Stimulated activated CD4-positive, alpha-beta T cell treated with anti-CD3 and anti-CD28 coated beads, Interleukin-1b, Interleukin-23, amount 100 ng/mL, for 48 hours (primary cell): Measurements from ENCODE around the gene ABRAXAS1.
A peak's percentile ranks its signal among the peaks of the same experiment; 100 is the strongest.
"Not testable (repeated sequence)": the region's sequence is repeated elsewhere in the genome, so short reads cannot be mapped to it uniquely, and the experiment has no call there.

Experiments used
- DNase-seq: peaks from one replicate; pipeline ENCODE4 v3.0.0-alpha.2; 2020

The ABRAXAS1 gene

GRCh38 chr4:83484500-83485461, at the start of gene ABRAXAS1:
Gene ABRAXAS1 (minus strand): TSS chr4:83485100. CDS start chr4:83485072, 28 bp downstream.
- DNase-seq: peak; percentile 92

DNA sequence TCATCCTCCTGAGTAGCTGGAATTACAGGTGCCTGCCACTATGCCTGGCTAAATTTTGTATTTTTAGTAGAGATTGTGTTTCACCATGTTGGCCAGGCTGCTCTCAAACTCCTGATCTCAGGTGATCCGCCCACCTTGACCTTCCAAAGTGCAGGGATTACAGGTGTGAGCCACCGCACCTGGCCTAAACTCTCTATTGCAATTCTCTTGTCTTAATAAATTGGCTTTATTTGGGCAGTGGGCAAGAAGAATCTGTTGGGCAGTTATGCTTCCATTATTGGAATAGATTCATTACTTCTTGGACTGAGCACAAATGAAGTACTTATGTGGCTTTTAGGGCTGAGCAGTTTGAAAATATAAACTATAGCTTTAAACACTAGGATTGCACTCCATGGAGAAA, 42.8 kb upstream of the ABRAXAS1 start:
- no peak for DNase-seq

DNA sequence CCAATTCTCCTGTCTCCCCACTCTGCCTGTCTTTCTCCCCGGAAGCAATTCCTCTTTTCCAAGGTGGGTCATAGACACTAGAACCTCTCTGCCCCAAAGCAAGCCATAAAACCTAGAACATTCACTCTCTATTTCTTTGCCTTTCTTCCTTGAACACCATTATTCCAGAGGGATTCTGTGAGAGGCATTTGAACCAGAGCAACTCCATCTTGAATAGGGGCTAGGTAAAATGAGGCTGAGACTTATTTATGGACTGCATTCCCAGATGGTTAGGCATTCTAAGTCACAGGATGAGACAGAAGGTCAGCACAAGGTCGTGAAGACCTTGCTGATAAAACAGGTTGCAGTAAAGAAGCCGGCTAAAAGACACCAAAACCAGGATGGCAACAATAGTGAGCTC, 37.3 kb upstream of the ABRAXAS1 start:
- no peak for DNase-seq

- no peak for DNase-seq
Measured at GRCh38 chr4:83516042-83516772, 31.3 kb upstream of the ABRAXAS1 start.

GRCh38 chr4:83510442-83510841, 25.5 kb upstream of the ABRAXAS1 start:
- DNase-seq: no peak

- peak; percentile 54 for DNase-seq
Measured at GRCh38 chr4:83509156-83509585, 24.3 kb upstream of the ABRAXAS1 start.

- DNase-seq: no peak
Measured at GRCh38 chr4:83504996-83505395, 20.1 kb upstream of the ABRAXAS1 start.

- no peak for DNase-seq
Measured at GRCh38 chr4:83504503-83504902, 19.6 kb upstream of the ABRAXAS1 start.

GRCh38 chr4:83503974-83504373, 19.1 kb upstream of the ABRAXAS1 start:
- no peak for DNase-seq

DNA sequence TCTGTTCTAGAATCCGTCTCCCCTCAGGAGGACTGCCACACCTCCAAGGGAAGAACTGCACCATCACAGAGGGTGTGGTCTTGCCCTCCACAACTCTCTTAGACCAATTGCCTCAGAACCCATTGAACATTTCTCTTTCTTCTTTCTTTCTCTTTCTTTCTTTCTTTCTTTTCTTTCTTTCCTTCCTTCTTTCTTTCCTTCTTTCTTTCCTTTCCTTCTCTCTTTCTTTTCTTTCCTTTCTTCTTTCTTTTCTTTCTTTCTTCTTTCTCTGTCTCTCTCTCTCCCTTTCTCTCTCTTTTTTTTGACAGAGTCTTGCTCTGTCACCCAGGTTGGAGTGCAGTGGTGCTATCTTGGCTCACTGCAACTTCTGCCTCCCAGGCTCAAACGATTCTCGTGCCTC, 16.8 kb upstream of the ABRAXAS1 start:
- not testable (repeated sequence) for DNase-seq

- DNase-seq: no peak
Measured at GRCh38 chr4:83498187-83498586, 13.3 kb upstream of the ABRAXAS1 start.

GRCh38 chr4:83496085-83496917, 11.4 kb upstream of the ABRAXAS1 start:
- not testable (repeated sequence) for DNase-seq

DNA sequence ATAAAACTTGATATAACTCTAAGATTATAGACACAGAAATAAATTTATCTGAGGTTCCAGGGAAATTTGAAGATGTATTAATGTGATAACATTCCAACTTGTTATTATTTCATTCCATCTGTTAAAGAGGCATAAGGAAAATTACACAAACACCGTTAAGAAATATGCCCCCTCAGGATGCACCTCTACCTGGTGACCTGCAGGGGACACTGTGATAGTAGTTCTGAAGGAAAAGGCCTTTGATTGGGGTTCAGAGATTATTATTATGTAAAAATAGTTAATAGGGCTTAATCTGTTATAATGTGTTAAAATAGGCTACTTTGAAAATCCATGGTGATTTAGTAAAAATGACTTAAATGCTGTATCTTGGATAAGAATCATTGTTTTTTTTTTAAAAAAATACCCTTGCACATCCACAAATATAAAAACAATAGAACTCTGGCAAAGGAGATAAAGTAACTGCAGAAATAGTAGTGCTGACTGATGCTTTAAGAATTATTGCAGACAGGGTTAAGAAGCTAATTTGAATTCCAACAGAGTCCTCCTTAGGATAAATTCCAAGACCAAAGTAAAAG, 6.1 kb upstream of the ABRAXAS1 start:
- no peak for DNase-seq

DNA sequence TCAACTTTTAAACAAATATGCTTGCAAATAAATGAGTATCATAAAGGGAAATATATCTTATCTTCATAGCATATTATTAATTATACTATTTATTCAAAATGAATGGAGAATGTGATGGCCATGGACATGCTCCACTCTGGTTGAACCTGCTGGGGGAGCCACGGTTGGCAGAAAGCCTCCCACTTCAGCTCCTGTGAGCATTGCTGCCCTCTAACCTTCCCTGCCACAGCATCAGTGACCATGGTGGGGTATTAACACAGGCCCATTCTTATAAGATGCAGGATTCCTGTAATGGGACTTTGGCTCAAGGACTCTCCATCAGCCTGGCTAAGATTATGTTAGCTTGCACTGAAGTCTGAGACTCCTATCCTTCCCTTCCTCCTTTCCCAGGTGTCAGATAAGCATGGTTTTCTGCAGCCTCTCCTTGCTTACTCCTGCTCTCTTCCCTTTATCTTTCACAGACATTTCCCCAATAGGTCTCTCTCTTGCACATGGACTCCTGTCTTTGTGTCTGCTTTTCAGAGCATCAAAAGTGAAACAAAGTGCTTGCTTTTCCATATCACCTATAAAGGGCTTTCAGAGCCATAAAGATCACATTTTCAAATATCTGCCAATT, 4.9 kb upstream of the ABRAXAS1 start:
- no peak for DNase-seq

DNA sequence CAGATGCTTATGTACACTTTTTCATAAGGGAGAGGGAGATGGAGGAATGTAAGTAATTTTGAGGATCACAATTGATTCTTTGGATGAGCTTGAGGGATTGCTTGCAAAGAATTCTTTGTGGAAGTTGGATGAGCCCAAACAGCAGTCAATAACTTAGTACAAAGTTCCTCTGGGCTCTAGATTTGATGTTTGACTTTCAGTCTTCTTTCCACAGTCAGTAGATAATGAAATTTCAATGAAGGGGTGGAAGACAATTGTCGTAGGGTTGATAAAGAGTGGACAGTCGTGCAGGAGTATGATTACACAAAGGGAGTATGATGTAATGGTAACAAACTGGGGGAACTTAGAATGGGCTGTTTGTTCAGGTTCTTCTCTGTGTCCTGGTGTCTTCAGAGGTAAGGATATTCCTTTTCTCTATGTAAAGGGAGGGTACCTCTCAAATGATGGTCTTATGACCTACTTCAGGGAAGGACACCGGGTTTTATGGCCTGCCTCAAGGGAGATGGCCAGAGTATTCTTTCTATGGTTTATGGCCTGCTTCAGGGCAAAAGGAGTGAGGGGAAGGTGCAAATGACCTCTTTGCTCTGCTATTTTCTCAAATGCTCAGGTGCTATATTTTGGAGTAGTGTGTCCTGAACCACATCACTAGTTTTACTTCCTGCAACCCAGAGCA, 1.7 kb upstream of the ABRAXAS1 start:
- DNase-seq: no peak

DNA sequence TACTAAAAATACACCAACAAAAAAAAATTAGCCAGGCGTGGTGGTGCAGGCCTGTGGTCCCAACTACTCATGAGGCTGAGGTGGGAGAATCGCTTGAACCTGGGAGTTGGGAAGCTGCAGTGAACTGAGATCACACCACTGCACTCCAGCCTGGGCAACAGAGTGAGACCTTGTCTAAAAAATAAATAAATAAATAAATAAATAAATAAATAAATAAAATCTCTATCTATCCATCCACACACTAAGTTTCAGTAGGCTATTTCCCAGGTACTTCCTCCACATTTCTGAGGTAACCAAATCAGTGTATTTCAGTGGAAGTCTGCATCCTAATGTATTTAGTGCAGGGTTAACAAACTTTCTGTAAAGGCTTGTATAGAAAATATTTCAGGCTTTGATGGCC, 10.9 kb downstream of the ABRAXAS1 start:
- DNase-seq: no peak

GRCh38 chr4:83473423-83473822, 11.5 kb downstream of the ABRAXAS1 start:
- DNase-seq: no peak

GRCh38 chr4:83456184-83456501, 28.8 kb downstream of the ABRAXAS1 start:
- DNase-seq: no peak

- peak; percentile 96 for DNase-seq
Measured at GRCh38 chr4:83455281-83456183, 29.4 kb downstream of the ABRAXAS1 start, which contains the start of the genes HELQ and MRPS18C. Gene HELQ (minus strand): TSS chr4:83455823. CDS start chr4:83455693, 130 bp downstream. Gene MRPS18C (plus strand): TSS chr4:83456058. CDS start chr4:83456078, 20 bp downstream.

DNA sequence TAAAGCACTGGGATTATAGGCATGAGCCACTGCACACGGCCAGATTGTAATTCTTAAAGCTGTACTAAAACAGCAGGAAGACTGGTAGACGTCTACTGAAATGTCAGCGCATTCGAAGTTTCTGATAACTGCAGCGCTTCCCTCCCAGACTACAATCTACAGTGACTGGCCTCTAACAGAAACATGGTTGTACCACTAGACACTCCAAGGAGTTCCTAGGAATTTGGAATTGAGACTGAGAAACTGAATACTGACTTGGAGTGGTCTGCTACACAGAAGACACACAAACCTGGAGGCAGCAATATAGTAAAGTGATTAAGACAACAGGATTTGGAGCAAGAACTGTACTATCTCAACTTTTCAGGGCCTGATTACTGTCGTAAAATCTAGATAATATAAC, 30.2 kb downstream of the ABRAXAS1 start:
- no peak for DNase-seq
